ENCODE data around the gene RAD21L1. TPM values are rescaled to one million over a fixed set of nuclear protein-coding genes. Genes with fewer than 3 reads are reported as not detected.

Gene RAD21L1
- total RNA-seq, 3 donors from 2014 or later: not detected

GRCh38 chr20:1272368-1273100, 46.7 kb downstream of the RAD21L1 start:
- ATAC-seq (no peak), DNase-seq (no peak)
- no peaks in the 10 kb centered on the region for H3K36me3 ChIP-seq (ENCODE audit: low read depth)
- no peak for TF ChIP-seq CTCF (IDR thresholded peaks at IDR 0.05)
- H3K9me3 ChIP-seq: no peaks in the 10 kb centered on the region
- no peak overlapping the region for H3K4me3 ChIP-seq
- intact Hi-C loops (cut with DNase I, micrococcal nuclease): no loop called here
- H3K4me1 ChIP-seq (ENCODE audit: low read depth): no peaks in the 10 kb centered on the region

DNA sequence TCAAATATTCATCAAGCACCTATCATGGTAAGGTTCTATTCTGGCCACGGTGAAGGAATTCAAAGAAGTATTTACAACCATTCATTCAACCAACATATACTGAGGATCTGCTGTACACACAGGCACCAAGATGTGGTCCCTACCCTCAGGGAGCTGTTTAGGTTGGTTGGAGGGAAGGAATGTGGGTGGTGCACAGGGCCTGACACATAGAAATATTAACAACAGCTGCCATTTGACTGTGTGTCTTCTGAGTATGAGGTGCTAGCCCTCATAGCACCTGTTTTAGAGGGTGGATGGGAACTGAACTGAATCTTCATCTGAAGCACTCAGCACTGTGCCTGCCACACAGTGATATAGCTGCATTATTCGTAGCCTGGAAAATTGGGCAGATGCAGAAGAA, 47.5 kb downstream of the RAD21L1 start:
- no peak for DNase-seq
- Histone ChIP-seq H3K9me3 (no peaks in the 10 kb centered on the region), H3K4me1 (ENCODE audit: low read depth) (no peaks in the 10 kb centered on the region), H3K36me3 (ENCODE audit: low read depth) (no peaks in the 10 kb centered on the region), H3K4me3 (no peak overlapping the region)
- TF ChIP-seq CTCF (IDR thresholded peaks at IDR 0.05): no peak
- ATAC-seq: no peak
- intact Hi-C loops (cut with DNase I, micrococcal nuclease): no loop called here

- H3K4me3 ChIP-seq: no peak overlapping the region
- DNase-seq (no peak), ATAC-seq (no peak)
- no peaks in the 10 kb centered on the region for H3K36me3 ChIP-seq (ENCODE audit: low read depth)
- no peaks in the 10 kb centered on the region for H3K9me3 ChIP-seq
- no peaks in the 10 kb centered on the region for H3K4me1 ChIP-seq (ENCODE audit: low read depth)
- TF ChIP-seq CTCF (IDR thresholded peaks at IDR 0.05): no peak
- intact Hi-C loops (cut with DNase I, micrococcal nuclease): no loop called here
Measured at GRCh38 chr20:1274485-1275311, 48.9 kb downstream of the RAD21L1 start.

GRCh38 chr20:1275919-1276318, 50.1 kb downstream of the RAD21L1 start:
- TF ChIP-seq CTCF (IDR thresholded peaks at IDR 0.05): no peak
- Histone ChIP-seq H3K4me1 (ENCODE audit: low read depth) (no peaks in the 10 kb centered on the region), H3K4me3 (no peak overlapping the region), H3K9me3 (no peaks in the 10 kb centered on the region), H3K36me3 (ENCODE audit: low read depth) (no peaks in the 10 kb centered on the region)
- no peak for ATAC-seq
- intact Hi-C loops (cut with DNase I, micrococcal nuclease): no loop called here
- DNase-seq: no peak

DNA sequence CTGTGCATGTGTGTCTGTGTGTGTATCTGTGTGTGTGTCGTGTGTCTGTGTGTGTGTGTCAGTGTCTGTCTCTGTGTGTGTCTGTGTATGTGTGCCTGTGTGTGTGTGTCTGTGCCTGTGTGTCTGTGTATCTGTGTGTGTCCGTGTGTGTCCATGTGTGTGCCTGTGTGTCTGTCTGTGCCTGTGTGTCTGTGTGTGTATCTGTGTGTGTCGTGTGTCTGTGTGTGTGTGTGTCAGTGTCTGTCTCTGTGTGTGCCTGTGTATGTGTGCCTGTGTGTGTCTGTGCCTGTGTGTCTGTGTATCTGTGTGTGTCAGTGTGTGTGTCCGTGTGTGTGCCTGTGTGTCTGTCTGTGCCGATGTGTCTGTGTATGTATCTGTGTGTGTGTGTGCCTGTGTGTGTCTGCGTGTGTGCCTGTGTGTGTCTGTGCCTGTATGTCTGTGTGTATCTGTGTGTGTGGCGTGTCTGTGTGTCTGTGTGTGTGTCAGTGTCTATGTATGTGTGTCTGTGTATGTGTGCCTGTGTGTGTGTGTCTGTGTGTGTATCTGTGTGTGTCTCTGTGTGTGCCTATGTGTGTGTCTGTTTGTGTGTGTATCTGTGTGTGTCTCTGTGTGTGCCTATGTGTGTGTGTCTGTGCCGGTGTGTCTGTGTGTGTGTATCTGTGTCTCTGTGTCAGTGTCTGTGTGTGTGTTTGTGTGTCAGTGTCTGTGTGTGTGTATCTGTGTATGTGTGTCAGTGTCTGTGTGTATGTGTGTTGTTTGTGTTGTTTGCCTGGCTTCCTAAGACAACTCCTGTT, 51.9 kb downstream of the RAD21L1 start:
- Histone ChIP-seq H3K9me3 (no peaks in the 10 kb centered on the region), H3K4me1 (ENCODE audit: low read depth) (peaks cover 7% of the 10 kb centered on the region), H3K36me3 (ENCODE audit: low read depth) (no peaks in the 10 kb centered on the region), H3K4me3 (no peak overlapping the region)
- no peak for ATAC-seq
- TF ChIP-seq CTCF (IDR thresholded peaks at IDR 0.05): no peak
- DNase-seq: no peak
- intact Hi-C loops (cut with DNase I, micrococcal nuclease): no loop called here

All from mucosa of descending colon (tissue), 3 donors.